GM12874 (cell line): ENCODE measurements around the gene CHPT1.

Experiments
- TF ChIP-seq, protein P1 (sequence below): IDR thresholded peaks from 2 replicates; pipeline ENCODE4 v1.5.1; 2011; ENCODE audit warnings: low read depth, mild to moderate bottlenecking, control low read depth, low read length, moderate library complexity; ENCODE audit not compliant: insufficient read depth

The CHPT1 gene

DNA sequence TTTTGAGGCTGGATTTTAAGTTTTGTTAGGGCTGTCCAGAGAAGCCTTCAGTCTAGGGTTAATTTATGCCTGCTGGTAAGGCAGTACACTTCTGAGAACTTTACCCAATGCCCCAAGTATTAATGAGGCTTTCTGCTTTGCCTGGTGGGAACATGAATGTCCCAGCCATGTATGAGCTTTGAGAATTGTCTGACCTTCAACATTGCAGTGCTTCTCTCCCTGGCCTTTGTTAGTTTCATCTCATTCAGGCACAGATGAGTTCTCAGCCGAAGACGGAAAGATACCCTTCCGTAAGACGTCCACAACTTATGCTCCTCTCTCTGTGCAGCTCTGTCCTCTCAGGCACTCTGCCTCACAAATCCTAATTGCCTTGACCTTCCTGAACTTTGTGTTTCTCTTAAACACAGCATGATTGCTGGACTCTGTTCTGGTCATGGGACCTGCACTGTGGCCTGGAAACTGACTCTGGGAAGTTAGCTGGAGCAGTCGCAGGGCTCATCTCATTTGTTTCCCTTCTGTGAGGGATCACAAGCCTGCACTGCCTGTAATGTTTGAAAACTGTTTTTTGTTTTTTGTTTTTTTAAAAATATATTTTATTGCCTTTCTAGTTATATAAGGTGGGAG is 15.7 kb downstream of the CHPT1 start:
- TF ChIP-seq, protein P1, sequence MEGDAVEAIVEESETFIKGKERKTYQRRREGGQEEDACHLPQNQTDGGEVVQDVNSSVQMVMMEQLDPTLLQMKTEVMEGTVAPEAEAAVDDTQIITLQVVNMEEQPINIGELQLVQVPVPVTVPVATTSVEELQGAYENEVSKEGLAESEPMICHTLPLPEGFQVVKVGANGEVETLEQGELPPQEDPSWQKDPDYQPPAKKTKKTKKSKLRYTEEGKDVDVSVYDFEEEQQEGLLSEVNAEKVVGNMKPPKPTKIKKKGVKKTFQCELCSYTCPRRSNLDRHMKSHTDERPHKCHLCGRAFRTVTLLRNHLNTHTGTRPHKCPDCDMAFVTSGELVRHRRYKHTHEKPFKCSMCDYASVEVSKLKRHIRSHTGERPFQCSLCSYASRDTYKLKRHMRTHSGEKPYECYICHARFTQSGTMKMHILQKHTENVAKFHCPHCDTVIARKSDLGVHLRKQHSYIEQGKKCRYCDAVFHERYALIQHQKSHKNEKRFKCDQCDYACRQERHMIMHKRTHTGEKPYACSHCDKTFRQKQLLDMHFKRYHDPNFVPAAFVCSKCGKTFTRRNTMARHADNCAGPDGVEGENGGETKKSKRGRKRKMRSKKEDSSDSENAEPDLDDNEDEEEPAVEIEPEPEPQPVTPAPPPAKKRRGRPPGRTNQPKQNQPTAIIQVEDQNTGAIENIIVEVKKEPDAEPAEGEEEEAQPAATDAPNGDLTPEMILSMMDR = no peak

DNA sequence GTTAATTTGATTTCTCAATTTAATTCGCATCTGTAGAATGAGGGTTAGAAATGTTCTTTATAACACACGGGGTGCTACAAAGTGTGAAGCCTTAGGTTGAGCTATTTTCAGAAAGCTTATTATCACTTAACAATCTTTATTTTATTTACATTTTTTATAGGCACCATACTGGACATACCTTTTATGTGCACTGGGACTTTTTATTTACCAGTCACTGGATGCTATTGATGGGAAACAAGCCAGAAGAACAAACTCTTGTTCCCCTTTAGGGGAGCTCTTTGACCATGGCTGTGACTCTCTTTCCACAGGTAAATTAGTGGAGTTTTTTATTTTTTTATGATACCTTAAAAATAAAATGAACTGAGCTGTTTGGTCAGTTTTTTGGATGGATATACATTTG is 16.5 kb downstream of the CHPT1 start:
- TF ChIP-seq, protein P1 = no peak

DNA sequence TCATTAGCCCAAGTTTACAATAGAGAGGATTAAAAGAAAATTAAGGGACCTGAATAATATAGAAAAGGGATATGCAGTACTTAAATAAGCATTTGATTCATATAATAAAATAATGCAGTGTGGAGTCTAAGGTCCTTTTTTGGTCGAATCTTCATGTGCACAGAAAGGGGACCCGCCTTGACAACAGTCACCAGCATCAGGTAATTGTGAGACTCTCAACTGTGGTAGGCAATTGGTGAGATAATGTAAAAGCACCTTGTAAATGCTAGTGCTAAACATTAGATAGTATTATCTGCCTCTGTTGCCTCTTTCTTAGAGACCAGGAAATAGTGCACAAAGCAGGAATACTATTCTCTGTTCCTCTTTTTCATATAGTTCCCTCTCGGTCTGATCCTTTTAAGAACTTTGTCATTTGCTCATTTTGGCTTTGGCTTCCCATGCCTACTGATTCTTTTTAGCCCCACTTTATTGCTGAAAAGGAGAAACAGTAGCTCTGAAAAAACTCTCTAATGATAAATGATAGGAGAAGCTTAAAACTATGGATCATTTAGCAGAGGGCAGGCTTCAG is 17.5 kb downstream of the CHPT1 start:
- TF ChIP-seq, protein P1 = no peak

DNA sequence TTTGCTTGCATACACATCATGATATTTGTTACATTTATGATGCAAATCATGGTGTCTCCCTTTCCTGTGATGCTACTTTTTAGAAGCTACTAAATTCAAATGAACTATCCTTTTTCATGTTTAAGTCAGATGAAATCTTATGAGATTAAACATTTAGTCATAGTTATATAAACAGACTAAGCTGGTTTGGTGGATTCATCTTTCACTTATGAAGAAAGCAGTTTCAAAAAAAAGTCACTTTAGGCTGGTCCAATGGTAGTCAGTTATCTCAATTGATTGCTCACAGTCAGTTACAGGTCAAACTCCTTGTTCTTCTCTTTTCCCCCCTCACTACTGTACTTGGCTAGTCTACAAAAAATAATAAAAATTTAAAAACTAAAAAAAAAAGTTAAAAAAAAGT is 22.1 kb downstream of the CHPT1 start:
- TF ChIP-seq, protein P1 = no peak

DNA sequence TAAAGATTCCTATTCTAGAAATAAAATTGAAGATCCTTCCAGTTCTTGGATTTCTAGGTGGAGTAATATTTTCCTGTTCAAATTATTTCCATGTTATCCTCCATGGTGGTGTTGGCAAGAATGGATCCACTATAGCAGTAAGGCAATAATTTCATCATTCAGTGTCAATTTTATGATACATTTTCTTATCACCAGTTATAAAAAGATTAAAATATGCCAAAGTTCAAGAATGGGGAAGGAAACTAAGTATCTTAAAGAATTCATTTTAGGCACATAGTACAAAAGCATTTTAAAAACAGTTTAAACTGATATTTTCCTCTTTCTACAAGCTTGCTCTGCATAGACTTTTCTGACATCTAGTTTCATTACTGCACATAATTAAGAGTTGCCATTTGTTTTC is 22.7 kb downstream of the CHPT1 start:
- TF ChIP-seq, protein P1 = no peak

DNA sequence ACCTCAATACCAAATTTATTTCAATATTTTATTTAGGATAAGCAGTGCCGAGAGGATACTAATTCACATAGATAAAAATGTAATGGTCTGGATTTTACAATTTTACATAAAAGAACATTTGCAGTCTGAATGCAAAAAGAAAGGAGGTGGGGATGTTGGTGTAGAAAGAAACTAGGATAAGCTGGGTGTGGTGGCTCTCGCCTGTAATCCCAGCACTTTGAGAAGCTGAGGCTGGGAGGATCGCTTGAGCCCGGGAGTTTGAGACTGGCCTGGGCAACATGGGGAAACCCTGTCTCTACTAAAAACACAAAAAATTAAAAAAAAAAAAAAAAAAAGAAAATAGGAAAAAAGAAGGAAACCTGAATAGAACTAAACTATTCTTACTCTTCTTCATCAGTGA is 25.0 kb downstream of the CHPT1 start:
- TF ChIP-seq, protein P1 = no peak

DNA sequence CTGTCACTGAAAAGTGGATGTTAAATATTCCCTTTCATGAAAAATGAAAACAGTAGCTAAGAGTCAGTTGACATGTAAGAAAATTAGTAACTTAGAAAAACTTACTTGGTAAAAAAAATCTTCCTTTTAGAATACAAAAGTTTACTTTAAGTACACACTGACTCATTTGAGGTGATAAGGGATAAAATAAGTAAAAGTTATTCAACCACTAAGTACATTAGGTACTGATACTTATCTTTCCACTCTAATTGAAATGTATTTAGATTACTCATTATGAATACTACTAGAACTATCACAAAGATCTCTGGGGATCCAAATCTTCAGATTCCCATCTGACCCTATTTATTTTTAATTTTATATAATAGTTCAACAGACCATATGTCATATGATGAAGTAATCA is 29.7 kb downstream of the CHPT1 start:
- TF ChIP-seq, protein P1 = no peak
